SU-DHL-6 (cell line): ENCODE measurements around the gene BTBD19.

Experiments used
- H2AFZ ChIP-seq: fragments of 200-600 bp; sonication (generic); 2 replicates; pipeline ENCODE4 v1.6.1; 2014; ENCODE audit warnings: low read depth, mild to moderate bottlenecking, moderate library complexity, mixed read lengths, antibody characterized with exemption, low read length; ENCODE audit not compliant: severe bottlenecking
- H3F3A ChIP-seq: fragments of 200-600 bp; shearing (Covaris generic); 2 replicates; pipeline ENCODE4 v1.6.0; 2016; ENCODE audit warnings: antibody characterized with exemption, mild to moderate bottlenecking; ENCODE audit not compliant: insufficient read depth
- H3K27ac ChIP-seq: fragments of 200-600 bp; sonication (generic); 2 replicates; pipeline ENCODE4 v1.5.1; 2016; ENCODE audit warnings: low read depth, mild to moderate bottlenecking, low read length, moderate library complexity, mixed read lengths
- H3K27me3 ChIP-seq: fragments of 200-600 bp; sonication (generic), shearing (Covaris generic); 2 replicates; pipeline ENCODE4 v1.6.0; 2014; ENCODE audit warnings: mild to moderate bottlenecking, low read length
- H3K36me3 ChIP-seq: fragments of 200-600 bp; sonication (generic); 2 replicates; pipeline ENCODE4 v1.6.1; 2014; ENCODE audit warnings: mild to moderate bottlenecking, low read length, mixed read lengths
- H3K4me2 ChIP-seq: fragments of 300-600, 200-600 bp; shearing (Covaris generic), sonication (generic); 2 replicates; pipeline ENCODE4 v1.6.0; 2014; ENCODE audit warnings: low read length, low read depth, mild to moderate bottlenecking; ENCODE audit not compliant: poor library complexity, severe bottlenecking
- H3K4me3 ChIP-seq: fragments of 200-600 bp; sonication (generic); 2 replicates; pipeline ENCODE4 v1.5.1; 2014; ENCODE audit warnings: antibody characterized with exemption, low read length, mild to moderate bottlenecking, mixed read lengths; ENCODE audit not compliant: insufficient read depth, poor library complexity, severe bottlenecking
- H3K79me2 ChIP-seq: fragments of 200-600 bp; sonication (generic); 2 replicates; pipeline ENCODE4 v1.6.1; 2014; ENCODE audit warnings: mild to moderate bottlenecking, low read length, moderate library complexity; ENCODE audit not compliant: insufficient read depth
- H3K9ac ChIP-seq: fragments of 200-600 bp; sonication (generic); 2 replicates; pipeline ENCODE4 v1.7.0; 2014; ENCODE audit warnings: mild to moderate bottlenecking, low read length
- H3K9me2 ChIP-seq: fragments of 200-600 bp; sonication (generic); replicated peaks from 2 replicates; pipeline ENCODE4 v1.6.1; 2014; ENCODE audit warnings: low read length; ENCODE audit not compliant: insufficient read depth
- H3K9me3 ChIP-seq: fragments of 200-600 bp; sonication (generic); 2 replicates; pipeline ENCODE4 v1.6.1; 2014; ENCODE audit warnings: low read length, mixed read lengths; ENCODE audit not compliant: insufficient read depth
- H4K20me1 ChIP-seq: fragments of 200-600 bp; sonication (generic); 2 replicates; pipeline ENCODE4 v1.6.1; 2014; ENCODE audit warnings: low read depth, mild to moderate bottlenecking, antibody characterized with exemption, low read length, moderate library complexity, mixed read lengths
- CTCF ChIP-seq: fragments of 200-600 bp; sonication (generic); IDR thresholded peaks from one replicate; pipeline ENCODE4 v1.5.1; 2017; ENCODE audit warnings: antibody characterized with exemption, mild to moderate bottlenecking, low read length, moderate library complexity; ENCODE audit not compliant: insufficient read depth, poor library complexity, severe bottlenecking
- EZH2phosphoT487 ChIP-seq: fragments of 200-600 bp; sonication (generic), shearing (Covaris generic); conservative IDR thresholded peaks from 2 replicates; pipeline ENCODE4 v1.6.1; 2018; ENCODE audit warnings: mild to moderate bottlenecking, antibody characterized with exemption, low read length, moderate library complexity, mixed read lengths

Gene BTBD19

GRCh38 chr1:44853201-44853600, 44.9 kb downstream of the BTBD19 start:
- TF ChIP-seq CTCF (no peak), EZH2phosphoT487 (no peak)
- no peak overlapping the region for H3K4me3 ChIP-seq
- no peaks in the 10 kb centered on the region for H3F3A ChIP-seq
- H3K4me2 ChIP-seq: no peak overlapping the region
- H3K27ac ChIP-seq: no peak overlapping the region
- no peak overlapping the region for H2AFZ ChIP-seq
- H3K9me2 ChIP-seq: no peaks in the 10 kb centered on the region
- no peaks in the 10 kb centered on the region for H4K20me1 ChIP-seq
- H3K9ac ChIP-seq: no peak overlapping the region
- no peaks in the 10 kb centered on the region for H3K79me2 ChIP-seq
- H3K9me3 ChIP-seq: no peaks in the 10 kb centered on the region
- H3K27me3 ChIP-seq: no peaks in the 10 kb centered on the region
- H3K36me3 ChIP-seq: no peaks in the 10 kb centered on the region

DNA sequence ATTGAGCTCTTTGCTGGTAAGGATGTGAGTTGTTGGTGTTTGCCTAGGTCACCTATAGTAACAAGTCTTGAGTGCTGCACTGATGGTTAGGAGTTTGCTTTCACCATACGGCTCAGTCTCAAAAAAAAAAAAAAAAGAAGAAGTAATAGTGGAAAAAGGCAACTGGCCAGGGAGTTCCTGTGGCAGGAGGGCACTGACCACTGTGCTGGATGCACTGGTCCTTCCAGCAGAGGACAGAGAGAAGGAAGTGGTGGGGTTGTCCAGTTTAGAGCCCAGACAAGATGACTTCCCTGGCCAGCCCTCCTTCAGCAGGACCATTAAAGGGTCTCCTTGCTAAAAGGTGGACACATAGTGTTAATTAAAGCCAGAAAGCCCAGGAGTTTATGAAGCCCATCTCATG, 46.6 kb downstream of the BTBD19 start:
- Histone ChIP-seq H3F3A (no peaks in the 10 kb centered on the region), H3K79me2 (no peaks in the 10 kb centered on the region), H3K27me3 (no peaks in the 10 kb centered on the region), H3K4me3 (no peak overlapping the region), H3K9me3 (no peaks in the 10 kb centered on the region), H4K20me1 (no peaks in the 10 kb centered on the region), H3K9me2 (no peaks in the 10 kb centered on the region), H2AFZ (no peak overlapping the region), H3K27ac (no peak overlapping the region), H3K9ac (no peak overlapping the region), H3K4me2 (no peak overlapping the region), H3K36me3 (no peaks in the 10 kb centered on the region)
- TF ChIP-seq CTCF: no peak
- TF ChIP-seq EZH2phosphoT487: no peak

DNA sequence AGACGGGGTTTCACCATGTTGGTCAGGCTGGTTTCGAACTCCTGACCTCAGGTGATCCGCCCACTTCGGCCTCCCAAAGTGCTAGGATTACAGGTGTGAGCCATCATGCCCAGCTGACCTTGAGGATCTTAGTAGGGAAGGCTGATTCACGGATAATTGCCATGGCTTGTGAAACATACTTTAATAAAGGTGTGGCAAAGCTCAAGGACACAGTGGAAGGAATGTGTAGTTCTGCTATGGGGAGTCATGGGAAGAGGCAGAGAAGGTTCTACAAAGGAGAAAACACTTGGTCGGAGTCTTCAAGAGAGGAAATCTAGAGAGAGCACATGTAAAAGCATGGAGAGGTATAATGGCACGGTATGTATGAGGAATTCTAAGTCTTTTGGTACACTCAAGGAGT, 47.4 kb downstream of the BTBD19 start:
- TF ChIP-seq CTCF: no peak
- no peak for TF ChIP-seq EZH2phosphoT487
- H3K9ac ChIP-seq: no peak overlapping the region
- H3K9me3 ChIP-seq: no peaks in the 10 kb centered on the region
- H4K20me1 ChIP-seq: no peaks in the 10 kb centered on the region
- no peaks in the 10 kb centered on the region for H3K36me3 ChIP-seq
- H3K27me3 ChIP-seq: no peaks in the 10 kb centered on the region
- no peak overlapping the region for H3K4me2 ChIP-seq
- no peaks in the 10 kb centered on the region for H3F3A ChIP-seq
- H3K79me2 ChIP-seq: no peaks in the 10 kb centered on the region
- H3K4me3 ChIP-seq: no peak overlapping the region
- H3K27ac ChIP-seq: no peak overlapping the region
- no peak overlapping the region for H2AFZ ChIP-seq
- no peaks in the 10 kb centered on the region for H3K9me2 ChIP-seq

DNA sequence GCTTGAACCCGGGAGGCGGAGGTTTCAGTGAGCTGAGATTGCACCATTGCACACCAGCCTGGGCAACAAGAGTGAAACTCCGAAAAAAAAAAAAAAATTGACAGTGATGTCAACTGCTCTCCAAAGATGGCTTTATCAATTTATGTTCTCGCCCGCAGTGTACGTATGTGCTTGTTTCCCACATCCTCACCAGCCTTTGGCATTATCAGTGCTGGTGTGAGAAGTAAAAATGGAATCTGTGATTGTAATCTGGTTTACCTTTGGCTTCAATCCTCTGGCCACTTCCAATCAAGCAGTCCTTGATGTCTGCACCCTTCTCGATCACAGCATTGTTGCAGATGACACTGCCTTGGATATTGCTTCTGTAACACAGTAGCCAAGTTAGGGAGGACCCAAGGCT, 49.1 kb downstream of the BTBD19 start:
- H3K9me3 ChIP-seq: no peaks in the 10 kb centered on the region
- H3K79me2 ChIP-seq: no peaks in the 10 kb centered on the region
- H4K20me1 ChIP-seq: no peaks in the 10 kb centered on the region
- no peaks in the 10 kb centered on the region for H3F3A ChIP-seq
- no peak overlapping the region for H3K4me3 ChIP-seq
- H3K9me2 ChIP-seq: no peaks in the 10 kb centered on the region
- H3K36me3 ChIP-seq: no peaks in the 10 kb centered on the region
- no peak for TF ChIP-seq CTCF
- TF ChIP-seq EZH2phosphoT487: no peak
- no peaks in the 10 kb centered on the region for H3K27me3 ChIP-seq
- no peak overlapping the region for H3K4me2 ChIP-seq
- no peak overlapping the region for H3K9ac ChIP-seq
- no peak overlapping the region for H2AFZ ChIP-seq
- H3K27ac ChIP-seq: no peak overlapping the region
